ENCODE results near the gene GRB10. TPM values are rescaled to one million over a fixed set of nuclear protein-coding genes. Genes with fewer than 3 reads are reported as not detected.

The GRB10 gene
- total RNA-seq, 1 experiment from 2014 or later, result 47.9 TPM

DNA sequence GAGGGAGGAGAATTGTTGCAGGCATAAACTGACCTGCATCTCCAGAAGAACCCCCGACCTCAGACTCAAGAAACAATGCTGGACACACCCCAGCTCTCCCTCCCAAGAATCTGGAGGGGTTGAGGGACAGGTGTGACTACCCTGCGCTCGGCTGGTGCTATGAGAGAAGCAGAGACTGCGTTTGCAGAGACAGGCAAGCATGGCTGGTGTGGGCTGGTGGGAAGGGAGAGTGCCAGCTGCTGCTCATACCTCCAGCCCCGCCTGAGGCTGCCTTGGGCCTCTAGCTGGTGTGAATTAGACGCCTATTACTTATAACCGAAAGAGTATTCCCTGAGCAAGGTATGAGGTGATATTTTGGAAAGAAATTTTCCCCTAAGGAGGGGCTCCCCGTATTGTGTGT lies 169.2 kb downstream of the GRB10 start:
- TF ChIP-seq CTCF (conservative IDR thresholded peaks at IDR 0.05) (no peak), EZH2 (IDR thresholded peaks at IDR 0.05; ENCODE audit: low read depth) (no peak)
- no peak overlapping the region for H2AFZ ChIP-seq
- H3K27me3 ChIP-seq (ENCODE audit: insufficient read depth, low read depth), result no peaks in the 10 kb centered on the region
- DNase-seq, result no peak
- BruUV-seq (replicated peaks), result no TSS peak
- no peak overlapping the region for H3K4me2 ChIP-seq
- H3K9me2 ChIP-seq (ENCODE audit: insufficient read depth), result no peaks in the 10 kb centered on the region
- no peak overlapping the region for H3K27ac ChIP-seq
- peaks cover 11% of the 10 kb centered on the region for H3K4me1 ChIP-seq (replicated peaks; ENCODE audit: insufficient read depth)
- H3K79me2 ChIP-seq (ENCODE audit: low read depth), result no peaks in the 10 kb centered on the region
- H4K20me1 ChIP-seq (ENCODE audit: insufficient read depth), result peaks cover 24% of the 10 kb centered on the region
- POLR2A ChIA-PET (ENCODE audit: unreplicated experiment), result no interaction called here
- intact Hi-C loops (cut with micrococcal nuclease; ENCODE audit: unreplicated experiment), result no loop called here
- peaks cover 30% of the 10 kb centered on the region for H3K36me3 ChIP-seq (ENCODE audit: low read depth)
- no peaks in the 10 kb centered on the region for H3K9me3 ChIP-seq (ENCODE audit: insufficient read depth, low read depth)
- peaks cover 12% of the 10 kb centered on the region; the same call in 1 of the 2 replicates for H3F3A ChIP-seq (ENCODE audit: insufficient read depth, low read depth)
- CTCF ChIA-PET, result no interaction called here
- no peak overlapping the region for H3K4me3 ChIP-seq

DNA sequence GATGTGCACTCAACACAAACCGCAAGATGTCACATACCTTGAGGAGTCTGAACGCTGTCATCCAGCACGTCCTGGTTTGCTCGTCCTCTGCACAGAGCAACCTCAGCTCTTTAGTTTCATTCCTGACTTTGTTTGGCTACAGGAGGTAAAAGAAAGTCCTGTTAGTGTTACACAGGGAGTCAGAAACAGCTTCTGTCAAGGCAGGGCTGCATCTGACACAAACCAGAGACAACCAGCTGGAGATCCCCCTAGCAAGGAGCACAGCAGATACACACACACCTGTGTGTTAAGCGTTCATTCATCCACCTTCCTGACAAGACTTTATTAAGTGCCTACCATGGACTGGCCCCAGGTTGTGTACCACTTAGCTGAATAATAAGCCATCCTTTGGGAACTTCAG lies 170.0 kb downstream of the GRB10 start:
- intact Hi-C loops (cut with micrococcal nuclease; ENCODE audit: unreplicated experiment), result no loop called here
- Histone ChIP-seq H3K27me3 (ENCODE audit: insufficient read depth, low read depth) (no peaks in the 10 kb centered on the region), H3K9me2 (ENCODE audit: insufficient read depth) (no peaks in the 10 kb centered on the region), H3K4me1 (replicated peaks; ENCODE audit: insufficient read depth) (peaks cover 6% of the 10 kb centered on the region), H4K20me1 (ENCODE audit: insufficient read depth) (peaks cover 26% of the 10 kb centered on the region), H3K36me3 (ENCODE audit: low read depth) (peaks cover 30% of the 10 kb centered on the region), H3K4me3 (no peak overlapping the region), H3K9me3 (ENCODE audit: insufficient read depth, low read depth) (no peaks in the 10 kb centered on the region), H3K79me2 (ENCODE audit: low read depth) (no peaks in the 10 kb centered on the region), H2AFZ (no peak overlapping the region), H3F3A (ENCODE audit: insufficient read depth, low read depth) (peaks cover 12% of the 10 kb centered on the region; the same call in 1 of the 2 replicates), H3K4me2 (no peak overlapping the region), H3K27ac (no peak overlapping the region)
- CTCF ChIA-PET, result interaction anchor here (0.6 kb wide), 1 partner anchor 332 kb away, joined by 3 read pairs; no protein-coding TSS in a partner anchor
- no TSS peak for BruUV-seq (replicated peaks)
- no peak for TF ChIP-seq EZH2 (IDR thresholded peaks at IDR 0.05; ENCODE audit: low read depth)
- no peak for TF ChIP-seq CTCF (conservative IDR thresholded peaks at IDR 0.05)
- POLR2A ChIA-PET (ENCODE audit: unreplicated experiment), result no interaction called here
- DNase-seq, result no peak

DNA sequence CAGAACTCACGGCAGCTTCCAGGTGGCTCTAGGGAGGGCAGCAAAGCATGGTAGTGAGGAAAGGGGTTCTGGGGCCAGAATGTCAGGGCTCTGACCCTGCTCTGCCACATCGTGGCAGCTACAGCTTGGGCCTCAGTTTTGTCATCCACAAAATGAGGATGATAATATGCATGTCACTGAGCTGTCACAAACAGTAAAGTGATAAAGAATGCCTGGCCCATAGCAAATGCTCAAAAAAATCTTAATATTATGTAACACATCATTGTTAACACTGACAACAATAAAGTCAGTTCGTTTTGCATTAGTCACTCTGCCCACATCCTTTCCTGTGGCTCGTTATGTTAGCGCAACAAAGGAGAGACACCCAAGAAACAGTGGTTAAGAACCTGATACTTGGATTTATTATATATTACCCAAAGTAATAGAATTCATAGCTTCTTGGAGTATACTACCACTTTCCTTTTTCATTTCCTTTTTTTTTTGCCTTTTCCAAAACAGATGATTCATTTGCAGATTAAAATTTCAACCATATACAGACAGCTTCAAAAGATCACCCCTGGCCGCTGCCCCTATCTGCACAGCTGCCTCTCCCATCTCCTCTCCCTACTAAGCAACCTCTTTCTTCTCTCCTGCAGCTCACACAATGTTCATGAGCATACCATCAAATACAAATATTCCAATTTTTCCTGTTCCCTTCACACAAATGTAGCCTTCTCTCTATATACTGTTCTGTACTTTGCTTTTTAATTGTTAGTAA lies 172.0 kb downstream of the GRB10 start:
- Histone ChIP-seq H3K4me3 (no peak overlapping the region), H3K9me2 (ENCODE audit: insufficient read depth) (no peaks in the 10 kb centered on the region), H3K27me3 (ENCODE audit: insufficient read depth, low read depth) (no peaks in the 10 kb centered on the region), H3K27ac (no peak overlapping the region), H3K79me2 (ENCODE audit: low read depth) (no peaks in the 10 kb centered on the region), H4K20me1 (ENCODE audit: insufficient read depth) (peaks cover 25% of the 10 kb centered on the region), H2AFZ (no peak overlapping the region), H3K4me1 (replicated peaks; ENCODE audit: insufficient read depth) (peaks cover 6% of the 10 kb centered on the region), H3K9me3 (ENCODE audit: insufficient read depth, low read depth) (no peaks in the 10 kb centered on the region), H3K4me2 (no peak overlapping the region), H3F3A (ENCODE audit: insufficient read depth, low read depth) (peaks cover 12% of the 10 kb centered on the region; the same call in 1 of the 2 replicates), H3K36me3 (ENCODE audit: low read depth) (peaks cover 30% of the 10 kb centered on the region)
- TF ChIP-seq CTCF (conservative IDR thresholded peaks at IDR 0.05) (no peak), EZH2 (IDR thresholded peaks at IDR 0.05; ENCODE audit: low read depth) (no peak)
- peak; percentile 14 to 45 for DNase-seq
- POLR2A ChIA-PET (ENCODE audit: unreplicated experiment), result interaction anchor here (0.5 kb wide), 1 partner anchor 79 kb away, joined by 8 read pairs; no protein-coding TSS in a partner anchor
- CTCF ChIA-PET, result no interaction called here
- intact Hi-C loops (cut with micrococcal nuclease; ENCODE audit: unreplicated experiment), result loop anchor here (2.0 kb wide), 1 partner anchor 76 kb away; no protein-coding TSS in a partner anchor
- no TSS peak for BruUV-seq (replicated peaks)
